Measurements from ENCODE around the gene ADAR. TPM values are rescaled to one million over a fixed set of nuclear protein-coding genes. Genes with fewer than 3 reads are reported as not detected.

ADAR gene
- total RNA-seq, 1 donor from 2014 or later: 65.3 TPM

- Histone ChIP-seq H3K27ac (no peak overlapping the region), H3K36me3 (peaks cover 65 to 69% of the 10 kb centered on the region in 2 donors), H3K4me3 (no peak overlapping the region), H3K27me3 (no peaks in the 10 kb centered on the region), H3K9me3 (no peaks in the 10 kb centered on the region), H3K4me1 (peaks cover 5 to 8% of the 10 kb centered on the region in 2 donors)
- no peak for TF ChIP-seq CTCF (IDR thresholded peaks at IDR 0.05)
- intact Hi-C loops (cut with DNase I): no loop called here
- no peak for DNase-seq (ENCODE audit: low spot score in 2 of 2)
These were observed 56.5 kb downstream of the ADAR start for GRCh38 chr1:154551474-154551873.

DNA sequence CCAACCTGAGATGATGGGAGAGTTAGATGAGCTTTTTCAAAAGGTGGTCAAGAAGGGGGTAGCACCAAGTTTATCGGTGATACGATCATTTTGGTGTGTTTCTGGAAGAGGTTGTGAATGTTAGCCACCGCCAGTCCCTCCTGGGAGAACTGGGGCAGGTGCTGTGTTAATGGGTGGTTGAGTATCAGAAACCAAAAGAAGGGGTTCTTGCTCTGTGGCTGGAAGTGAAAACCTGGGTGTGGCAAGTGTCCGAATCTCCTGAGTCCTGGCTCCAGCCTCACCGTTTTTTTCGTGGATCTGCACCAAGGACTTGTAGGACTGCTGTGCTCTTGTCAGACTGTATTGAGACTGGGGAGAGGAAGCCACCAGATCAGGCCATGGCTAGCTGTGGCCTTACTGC is 57.3 kb downstream of the ADAR start:
- TF ChIP-seq CTCF (IDR thresholded peaks at IDR 0.05): no peak
- no peak for DNase-seq (ENCODE audit: low spot score in 2 of 2)
- Histone ChIP-seq H3K27ac (no peak overlapping the region), H3K36me3 (peaks cover 65 to 67% of the 10 kb centered on the region in 2 donors), H3K4me3 (no peak overlapping the region), H3K9me3 (no peaks in the 10 kb centered on the region), H3K4me1 (no peaks in the 10 kb centered on the region), H3K27me3 (no peaks in the 10 kb centered on the region)
- intact Hi-C loops (cut with DNase I): no loop called here

DNA sequence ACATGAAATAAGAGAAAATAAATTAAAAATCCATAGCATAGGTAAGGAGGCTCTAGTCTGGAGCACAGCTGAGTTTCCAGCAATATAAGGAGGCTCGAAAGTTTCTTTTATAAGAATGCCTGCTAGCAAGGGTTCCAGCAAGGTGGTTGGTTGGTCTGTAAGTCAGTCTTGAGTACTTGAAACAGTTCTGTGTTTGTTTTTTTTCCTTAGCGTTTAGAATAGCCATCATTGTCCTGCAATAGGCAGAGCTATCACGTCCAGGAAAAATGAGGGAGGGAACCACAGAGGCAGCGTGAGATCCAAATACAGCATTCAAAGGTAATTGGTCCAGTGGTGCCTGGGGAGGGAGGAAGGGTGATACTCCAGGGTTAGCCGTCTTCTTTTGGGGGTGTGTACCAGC is 57.9 kb downstream of the ADAR start:
- no peak for TF ChIP-seq CTCF (IDR thresholded peaks at IDR 0.05)
- H3K27ac ChIP-seq: no peak overlapping the region
- H3K36me3 ChIP-seq: peaks cover 60 to 61% of the 10 kb centered on the region in 2 donors
- H3K27me3 ChIP-seq: no peaks in the 10 kb centered on the region
- no peaks in the 10 kb centered on the region for H3K4me1 ChIP-seq
- intact Hi-C loops (cut with DNase I): no loop called here
- no peaks in the 10 kb centered on the region for H3K9me3 ChIP-seq
- no peak overlapping the region for H3K4me3 ChIP-seq
- no peak for DNase-seq (ENCODE audit: low spot score in 2 of 2)

DNA sequence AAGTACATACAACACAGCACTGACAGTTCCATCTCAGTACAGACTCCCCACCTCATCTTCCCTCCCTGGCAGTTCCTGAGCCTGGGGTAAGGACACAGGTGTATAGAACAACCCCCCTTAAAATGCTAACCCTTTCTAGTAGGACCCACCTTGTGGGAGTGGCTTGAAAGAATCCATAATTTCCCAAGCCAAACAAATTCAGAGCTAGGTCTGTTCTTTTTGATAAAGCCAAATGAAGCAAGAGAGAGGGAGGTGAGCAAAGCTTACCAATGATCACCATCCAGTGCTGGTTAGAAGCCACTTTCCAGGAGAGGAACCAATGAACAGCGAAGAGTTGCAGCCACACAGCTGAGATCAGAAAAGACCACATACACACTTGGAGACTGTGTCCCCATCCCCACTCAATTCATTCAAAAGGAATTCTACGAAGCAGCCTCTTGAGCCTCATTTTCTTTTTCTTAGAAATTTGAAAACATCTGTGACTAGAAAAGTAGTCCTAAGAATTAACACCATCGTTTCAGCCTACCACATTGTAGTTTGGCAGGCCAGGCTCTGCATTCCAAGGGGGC is 58.7 kb downstream of the ADAR start:
- Histone ChIP-seq H3K27ac (no peak overlapping the region), H3K4me1 (no peaks in the 10 kb centered on the region), H3K4me3 (no peak overlapping the region), H3K27me3 (no peaks in the 10 kb centered on the region), H3K36me3 (peaks cover 52 to 53% of the 10 kb centered on the region in 2 donors), H3K9me3 (no peaks in the 10 kb centered on the region)
- intact Hi-C loops (cut with DNase I): loop anchor here (5.0 kb wide), 1 partner anchor 67 kb away; no protein-coding TSS in a partner anchor
- no peak for DNase-seq (ENCODE audit: low spot score in 2 of 2)
- TF ChIP-seq CTCF (IDR thresholded peaks at IDR 0.05): no peak

DNA sequence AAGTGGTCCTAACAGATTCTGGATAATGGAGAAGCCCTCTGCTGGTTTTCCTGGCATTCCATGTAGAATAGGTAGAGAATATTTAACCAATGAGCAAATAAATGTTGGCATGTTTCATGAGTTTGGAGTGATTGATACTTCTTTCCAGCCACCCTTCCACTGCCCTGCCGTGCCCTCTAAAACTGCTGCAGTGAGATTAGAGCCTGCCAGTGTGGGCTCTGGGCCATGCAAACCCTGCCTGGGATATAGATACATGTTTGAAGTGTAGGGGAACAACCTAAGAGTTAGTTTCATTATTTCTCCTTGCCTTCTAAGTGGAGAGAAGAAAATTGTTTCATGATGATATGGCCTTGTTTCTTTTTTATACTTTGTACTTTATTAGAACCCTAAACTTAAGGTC is 60.0 kb downstream of the ADAR start:
- H3K4me3 ChIP-seq: no peak overlapping the region
- TF ChIP-seq CTCF (IDR thresholded peaks at IDR 0.05): no peak
- H3K27ac ChIP-seq: no peak overlapping the region
- H3K27me3 ChIP-seq: no peaks in the 10 kb centered on the region
- DNase-seq (ENCODE audit: low spot score in 2 of 2): no peak
- H3K9me3 ChIP-seq: no peaks in the 10 kb centered on the region
- intact Hi-C loops (cut with DNase I): loop anchor here (5.0 kb wide), 1 partner anchor 66 kb away; no protein-coding TSS in a partner anchor
- H3K4me1 ChIP-seq: no peaks in the 10 kb centered on the region
- peaks cover 41% of the 10 kb centered on the region in 2 donors for H3K36me3 ChIP-seq
